H1 (cell line): Measurements from ENCODE around the gene MAGI3.

Experiments used
- BACH1 ChIP-seq: IDR thresholded peaks from 2 replicates; pipeline ENCODE4 v1.6.1; 2012; ENCODE audit warnings: low read length, improper control_type of control experiment
- CTCF ChIP-seq, 3 experiments: IDR thresholded peaks; 1 replicate in 2 of 3; 2 replicates in 1 of 3; pipeline versions ENCODE4 v1.5.1 to v1.6.1; 2011; ENCODE audit warnings: low read length in 3 of 3, mild to moderate bottlenecking in 3 of 3, inconsistent platforms in 2 of 3, low read depth in 1 of 3, moderate library complexity in 1 of 3; ENCODE audit not compliant: insufficient read depth in 1 of 3; ENCODE audit errors: control extremely low read depth in 1 of 3
- JUN ChIP-seq: IDR thresholded peaks from 2 replicates; pipeline ENCODE4 v1.6.1; 2011; ENCODE audit warnings: low read depth, mild to moderate bottlenecking, improper control_type of control experiment, low read length
- MAFK ChIP-seq: IDR thresholded peaks from 2 replicates; pipeline ENCODE4 v1.6.1; 2012; ENCODE audit warnings: low read depth, mild to moderate bottlenecking, improper control_type of control experiment, low read length
- POLR2A ChIP-seq, 2 experiments: IDR thresholded peaks; 1 replicate in 1 of 2; 2 replicates in 1 of 2; pipeline ENCODE4 v1.6.1; 2011; ENCODE audit warnings: low read depth in 2 of 2, low read length in 2 of 2, mild to moderate bottlenecking in 2 of 2; ENCODE audit errors: control extremely low read depth in 1 of 2
- POU5F1 ChIP-seq: IDR thresholded peaks from 2 replicates; pipeline ENCODE4 v1.6.1; 2011; ENCODE audit warnings: low read depth, mild to moderate bottlenecking, low read length, moderate library complexity
- TEAD4 ChIP-seq: IDR thresholded peaks from 2 replicates; pipeline ENCODE4 v1.6.1; 2012; ENCODE audit warnings: low read depth, low read length, inconsistent platforms, mixed read lengths

GRCh38 chr1:113490384-113490783, 100.1 kb downstream of the MAGI3 start:
- no peak for TF ChIP-seq TEAD4
- TF ChIP-seq BACH1 = no peak
- no peak for TF ChIP-seq JUN
- TF ChIP-seq POU5F1 = no peak
- TF ChIP-seq MAFK = no peak
- TF ChIP-seq CTCF (IDR thresholded peaks at IDR 0.05; ENCODE audit: control extremely low read depth in 1 of 3, insufficient read depth in 1 of 3, low read depth in 1 of 3, low read length in 3 of 3) = no peak
- no peak for TF ChIP-seq POLR2A (IDR thresholded peaks at IDR 0.05; ENCODE audit: control extremely low read depth in 1 of 2, low read depth in 2 of 2, low read length in 2 of 2)
